HG02642 (cell line): ENCODE measurements around the gene RBBP8NL.
"Not testable (repeated sequence)": the region's sequence is repeated elsewhere in the genome, so short reads cannot be mapped to it uniquely, and the experiment has no call there.

Source experiments
- ATAC-seq: cut with Tn5 transposase; IDR thresholded peaks from one replicate; pipeline ENCODE4 v1.9.1; 2021; ENCODE audit warnings: mild to moderate bottlenecking; ENCODE audit not compliant: unreplicated experiment, poor library complexity

RBBP8NL gene

GRCh38 chr20:62446481-62446880 lies 19.1 kb upstream of the RBBP8NL start:
- ATAC-seq: no peak

- no peak for ATAC-seq
Measured at GRCh38 chr20:62445553-62446340, 18.4 kb upstream of the RBBP8NL start.

GRCh38 chr20:62444286-62444685 lies 16.9 kb upstream of the RBBP8NL start:
- ATAC-seq: no peak

GRCh38 chr20:62441987-62442539 lies 14.7 kb upstream of the RBBP8NL start:
- no peak for ATAC-seq

- ATAC-seq: no peak
Measured at GRCh38 chr20:62439218-62439617, 11.9 kb upstream of the RBBP8NL start.

GRCh38 chr20:62437927-62438326 lies 10.6 kb upstream of the RBBP8NL start:
- ATAC-seq: no peak

GRCh38 chr20:62437496-62437895 lies 10.2 kb upstream of the RBBP8NL start:
- no peak for ATAC-seq

- no peak for ATAC-seq
Measured at GRCh38 chr20:62436692-62437091, 9.4 kb upstream of the RBBP8NL start.

- no peak for ATAC-seq
Measured at GRCh38 chr20:62433658-62434497, 6.5 kb upstream of the RBBP8NL start.

- no peak for ATAC-seq
Measured at GRCh38 chr20:62430866-62431447, 3.6 kb upstream of the RBBP8NL start.

GRCh38 chr20:62430311-62430853 lies 3.0 kb upstream of the RBBP8NL start:
- no peak for ATAC-seq

- ATAC-seq: no peak
Measured at GRCh38 chr20:62429455-62430310, 2.3 kb upstream of the RBBP8NL start.

- no peak for ATAC-seq
Measured at GRCh38 chr20:62428396-62429295, 1.3 kb upstream of the RBBP8NL start.

- no peak for ATAC-seq
Measured at GRCh38 chr20:62428002-62428372, 648 bp upstream of the RBBP8NL start.

GRCh38 chr20:62426699-62427131 lies 624 bp downstream of the RBBP8NL start:
- ATAC-seq: no peak

- not testable (repeated sequence) for ATAC-seq
Measured at GRCh38 chr20:62426059-62426348, 1.3 kb downstream of the RBBP8NL start.

GRCh38 chr20:62425281-62426058 lies 1.9 kb downstream of the RBBP8NL start:
- no peak for ATAC-seq
